Measurements from ENCODE around the gene CAMSAP2.
"Not testable (repeated sequence)": the region's sequence is repeated elsewhere in the genome, so short reads cannot be mapped to it uniquely, and the experiment has no call there.

Gene CAMSAP2

GRCh38 chr1:200784576-200784975, 45.9 kb downstream of the CAMSAP2 start:
- no peak for DNase-seq (ENCODE audit: low spot score)

GRCh38 chr1:200786788-200787187, 48.1 kb downstream of the CAMSAP2 start:
- DNase-seq (ENCODE audit: low spot score) = no peak

- no peak for DNase-seq (ENCODE audit: low spot score)
Observed at GRCh38 chr1:200787896-200788387, 49.2 kb downstream of the CAMSAP2 start.

- not testable (repeated sequence) for DNase-seq (ENCODE audit: low spot score)
Observed at GRCh38 chr1:200791012-200791411, 52.3 kb downstream of the CAMSAP2 start.

- DNase-seq (ENCODE audit: low spot score) = no peak
Observed at GRCh38 chr1:200793677-200794076, 55.0 kb downstream of the CAMSAP2 start.

- DNase-seq (ENCODE audit: low spot score) = peak; percentile 6
Observed at GRCh38 chr1:200794506-200795065, 55.9 kb downstream of the CAMSAP2 start.

GRCh38 chr1:200795156-200795555, 56.5 kb downstream of the CAMSAP2 start:
- DNase-seq (ENCODE audit: low spot score) = no peak

- DNase-seq (ENCODE audit: low spot score) = no peak
Observed at GRCh38 chr1:200802042-200802441, 63.3 kb downstream of the CAMSAP2 start.

- peak; percentile 82 for DNase-seq (ENCODE audit: low spot score)
Observed at GRCh38 chr1:200802865-200803512, 64.3 kb downstream of the CAMSAP2 start.

- DNase-seq (ENCODE audit: low spot score) = no peak
Observed at GRCh38 chr1:200805719-200806118, 67.0 kb downstream of the CAMSAP2 start.

GRCh38 chr1:200808846-200809245, 70.2 kb downstream of the CAMSAP2 start:
- DNase-seq (ENCODE audit: low spot score) = no peak

GRCh38 chr1:200811704-200812103, 73.0 kb downstream of the CAMSAP2 start:
- DNase-seq (ENCODE audit: low spot score) = no peak

GRCh38 chr1:200816624-200817224, 78.0 kb downstream of the CAMSAP2 start:
- DNase-seq (ENCODE audit: low spot score) = not testable (repeated sequence)

GRCh38 chr1:200818248-200818647, 79.6 kb downstream of the CAMSAP2 start:
- no peak for DNase-seq (ENCODE audit: low spot score)

GRCh38 chr1:200819726-200820125, 81.0 kb downstream of the CAMSAP2 start:
- DNase-seq (ENCODE audit: low spot score) = no peak

- DNase-seq (ENCODE audit: low spot score) = no peak
Observed at GRCh38 chr1:200831091-200831490, 92.4 kb downstream of the CAMSAP2 start.

- DNase-seq (ENCODE audit: low spot score) = no peak
Observed at GRCh38 chr1:200834383-200834782, 95.7 kb downstream of the CAMSAP2 start.

GRCh38 chr1:200836213-200836612, 97.5 kb downstream of the CAMSAP2 start:
- DNase-seq (ENCODE audit: low spot score) = no peak

GRCh38 chr1:200837931-200838571, 99.4 kb downstream of the CAMSAP2 start:
- DNase-seq (ENCODE audit: low spot score) = peak; percentile 15

GRCh38 chr1:200838676-200839445, 100.2 kb downstream of the CAMSAP2 start:
- DNase-seq (ENCODE audit: low spot score) = peak; percentile 32

GRCh38 chr1:200845360-200845759, 106.7 kb downstream of the CAMSAP2 start:
- DNase-seq (ENCODE audit: low spot score) = no peak

- no peak for DNase-seq (ENCODE audit: low spot score)
Observed at GRCh38 chr1:200846398-200846797, 107.7 kb downstream of the CAMSAP2 start.
